Parathyroid adenoma (tissue), 2 donors: ENCODE results near the gene GRAP2.

Source experiments
- H2AFZ ChIP-seq: fragments of 300-600 bp; sonication (generic); one replicate; pipeline ENCODE4 v1.7.0; 2017; ENCODE audit warnings: antibody characterized with exemption, mild to moderate bottlenecking
- H3K27ac ChIP-seq: fragments of 300-600 bp; sonication (generic); one replicate; pipeline ENCODE4 v1.7.0; 2017
- H3K27me3 ChIP-seq: fragments of 300-600 bp; sonication (generic); one replicate; pipeline ENCODE4 v1.7.0; 2017; ENCODE audit warnings: low read length; ENCODE audit not compliant: control insufficient read depth, insufficient read depth
- H3K36me3 ChIP-seq: fragments of 300-600 bp; sonication (generic); one replicate; pipeline ENCODE4 v1.7.0; 2017; ENCODE audit warnings: low read length; ENCODE audit not compliant: control insufficient read depth, insufficient read depth
- H3K4me1 ChIP-seq: fragments of 300-600 bp; sonication (generic); one replicate; pipeline ENCODE4 v1.7.0; 2017; ENCODE audit warnings: control low read depth
- H3K4me2 ChIP-seq: fragments of 300-600 bp; sonication (generic); one replicate; pipeline ENCODE4 v1.7.0; 2017; ENCODE audit warnings: low read length
- H3K4me3 ChIP-seq: fragments of 300-600 bp; sonication (generic); one replicate; pipeline ENCODE4 v1.7.0; 2017; ENCODE audit warnings: low read depth, low read length
- H3K79me2 ChIP-seq: fragments of 300-600 bp; sonication (generic); one replicate; pipeline ENCODE4 v1.7.0; 2017; ENCODE audit warnings: control low read depth
- H3K9ac ChIP-seq: fragments of 300-600 bp; sonication (generic); one replicate; pipeline ENCODE4 v1.7.0; 2017; ENCODE audit warnings: mild to moderate bottlenecking
- H3K9me3 ChIP-seq: fragments of 300-600 bp; sonication (generic); one replicate; pipeline ENCODE4 v1.7.0; 2017; ENCODE audit warnings: low read length; ENCODE audit not compliant: control insufficient read depth
- CTCF ChIP-seq: fragments of 300-600 bp; sonication (generic); IDR thresholded peaks from one replicate; pipeline ENCODE4 v1.7.0; 2017; ENCODE audit warnings: antibody characterized with exemption, mild to moderate bottlenecking
- donor health status: primary hyperparathyroidism.

Gene GRAP2

GRCh38 chr22:40008726-40009291 is 107.9 kb downstream of the GRAP2 start:
- Histone ChIP-seq H3K36me3 (no peaks in the 10 kb centered on the region), H3K4me1 (peaks cover 3% of the 10 kb centered on the region), H3K4me3 (no peak overlapping the region), H3K27ac (no peak overlapping the region), H3K9ac (no peak overlapping the region), H2AFZ (no peak overlapping the region), H3K79me2 (no peaks in the 10 kb centered on the region), H3K27me3 (no peaks in the 10 kb centered on the region), H3K9me3 (no peaks in the 10 kb centered on the region), H3K4me2 (no peak overlapping the region)
- TF ChIP-seq CTCF, result no peak

- Histone ChIP-seq H3K4me1 (peaks cover 3% of the 10 kb centered on the region), H3K27ac (no peak overlapping the region), H3K27me3 (no peaks in the 10 kb centered on the region), H3K4me2 (no peak overlapping the region), H3K79me2 (no peaks in the 10 kb centered on the region), H3K9me3 (no peaks in the 10 kb centered on the region), H3K9ac (no peak overlapping the region), H2AFZ (no peak overlapping the region), H3K4me3 (no peak overlapping the region), H3K36me3 (no peaks in the 10 kb centered on the region)
- TF ChIP-seq CTCF, result no peak
These were observed 108.4 kb downstream of the GRAP2 start for GRCh38 chr22:40009292-40009774.

- Histone ChIP-seq H3K27me3 (no peaks in the 10 kb centered on the region), H3K27ac (no peak overlapping the region), H3K9ac (no peak overlapping the region), H2AFZ (no peak overlapping the region), H3K36me3 (no peaks in the 10 kb centered on the region), H3K79me2 (no peaks in the 10 kb centered on the region), H3K9me3 (no peaks in the 10 kb centered on the region), H3K4me3 (no peak overlapping the region), H3K4me2 (peak overlapping the region; percentile 41), H3K4me1 (peaks cover 3% of the 10 kb centered on the region)
- TF ChIP-seq CTCF, result no peak
These were observed 109.2 kb downstream of the GRAP2 start for GRCh38 chr22:40009951-40010671.

GRCh38 chr22:40010746-40011145 is 109.9 kb downstream of the GRAP2 start:
- peaks cover 3% of the 10 kb centered on the region for H3K4me1 ChIP-seq
- H3K4me3 ChIP-seq, result no peak overlapping the region
- no peak overlapping the region for H2AFZ ChIP-seq
- H3K27me3 ChIP-seq, result no peaks in the 10 kb centered on the region
- peak overlapping the region; percentile 41 for H3K4me2 ChIP-seq
- no peaks in the 10 kb centered on the region for H3K36me3 ChIP-seq
- TF ChIP-seq CTCF, result no peak
- H3K27ac ChIP-seq, result no peak overlapping the region
- H3K9ac ChIP-seq, result no peak overlapping the region
- no peaks in the 10 kb centered on the region for H3K9me3 ChIP-seq
- H3K79me2 ChIP-seq, result no peaks in the 10 kb centered on the region
